HCT116 (cell line): ENCODE measurements around the gene TBX2. TPM values are rescaled to one million over a fixed set of nuclear protein-coding genes. Genes with fewer than 3 reads are reported as not detected.

Source experiments
- ATAC-seq: fragments of 200-7000 bp; cut with Tn5 transposase; 2 replicates; pipeline ENCODE4 v1.9.1; 2020; ENCODE audit warnings: mild to moderate bottlenecking, moderate library complexity
- BruUV-seq: library from RNA; stranded (reverse); fragments of 400-500 nt; replicated peaks from 2 replicates; lab custom pipeline; 2021; lab: Mats Ljungman, UMichigan
- CTCF ChIA-PET: fragments of 300-600 bp; sonication (Branson Sonifier 250); formaldehyde crosslinking; loops from one replicate; lab custom pipeline; 2021; ENCODE audit warnings: antibody characterized with exemption; lab: Charles Lee
- POLR2A ChIA-PET: fragments of 300-600, 350-600 bp; sonication (Branson Sonifier 250); formaldehyde crosslinking; loops from one replicate; lab custom pipeline; 2021; ENCODE audit warnings: antibody characterized with exemption; lab: Charles Lee
- RAD21 ChIA-PET, 2 experiments: fragments of 300-600 bp; sonication (Branson Sonifier 250); formaldehyde crosslinking; loops; one replicate each; lab custom pipeline; 2023; ENCODE audit warnings: low total read pairs in 2 of 2; ENCODE audit not compliant: uncharacterized antibody in 2 of 2, unreplicated experiment in 2 of 2, low non-redundant PET in 1 of 2; lab: Charles Lee
- DNase-seq: peaks from one replicate; pipeline ENCODE4 v3.0.0-alpha.2; 2010; ENCODE audit warnings: low read depth, low spot score
- H2AFZ ChIP-seq: fragments of 200-600 bp; shearing (Covaris generic), sonication (generic); 2 replicates; pipeline ENCODE4 v1.6.1; 2017; ENCODE audit warnings: low read depth, mixed run types, mixed read lengths, antibody characterized with exemption, low read length; ENCODE audit not compliant: poor library complexity, severe bottlenecking
- H3K27ac ChIP-seq: 2 replicates; pipeline ENCODE4 v1.5.1; 2012; ENCODE audit warnings: low read depth, low read length
- H3K27me3 ChIP-seq: fragments of 200-600 bp; sonication (generic); 2 replicates; pipeline ENCODE4 v1.6.1; 2016; ENCODE audit warnings: mixed run types, low read length, mixed read lengths; ENCODE audit not compliant: insufficient read depth
- H3K36me3 ChIP-seq, 2 experiments: fragments of 200-500 bp in 1 of 2; fragments of 200-600 bp in 1 of 2; sonication (Bioruptor generic) in 1 of 2; sonication (generic) in 1 of 2; 2 replicates each; pipeline versions ENCODE4 v1.5.1 to v1.6.1; 2014 to 2016; ENCODE audit warnings: low read length in 2 of 2, inconsistent platforms in 1 of 2, mixed read lengths in 1 of 2, mixed run types in 1 of 2; ENCODE audit not compliant: insufficient read depth in 2 of 2, control insufficient read depth in 1 of 2
- H3K4me1 ChIP-seq, 2 experiments: fragments of 200-600 bp in 1 of 2; sonication (generic) in 1 of 2; 2 replicates each; pipeline versions ENCODE4 v1.5.1 to v1.6.1; 2012 to 2017; ENCODE audit warnings: low read length in 2 of 2, inconsistent platforms in 1 of 2, mild to moderate bottlenecking in 1 of 2, mixed read lengths in 1 of 2, mixed run types in 1 of 2, moderate library complexity in 1 of 2; ENCODE audit not compliant: insufficient read depth in 2 of 2, control insufficient read depth in 1 of 2
- H3K4me2 ChIP-seq: fragments of 200-600 bp; sonication (generic); 2 replicates; pipeline ENCODE4 v1.6.1; 2017; ENCODE audit warnings: mixed run types, low read length, mixed read lengths
- H3K4me3 ChIP-seq, 2 experiments: fragments of 200-600 bp in 1 of 2; sonication (generic) in 1 of 2; replicated peaks in 1 of 2; 2 replicates each; pipeline ENCODE4 v1.5.1; 2011 to 2016; ENCODE audit warnings: low read length in 2 of 2, control low read depth in 1 of 2, low read depth in 1 of 2, mild to moderate bottlenecking in 1 of 2, mixed read lengths in 1 of 2, mixed run types in 1 of 2
- H3K79me2 ChIP-seq: fragments of 200-600 bp; sonication (generic); 2 replicates; pipeline ENCODE4 v1.6.1; 2017; ENCODE audit warnings: mild to moderate bottlenecking, mixed run types, low read length, moderate library complexity, mixed read lengths; ENCODE audit not compliant: insufficient read depth
- H3K9ac ChIP-seq: fragments of 200-600 bp; sonication (generic); 2 replicates; pipeline ENCODE4 v1.6.1; 2016; ENCODE audit warnings: low read length, mixed read lengths
- H3K9me2 ChIP-seq: fragments of 200-600 bp; sonication (generic), shearing (Covaris generic); 2 replicates; pipeline ENCODE4 v1.6.1; 2017; ENCODE audit warnings: mixed run types, mild to moderate bottlenecking, moderate library complexity; ENCODE audit not compliant: insufficient read depth
- H3K9me3 ChIP-seq, 2 experiments: fragments of 200-500 bp in 1 of 2; fragments of 200-600 bp in 1 of 2; sonication (Bioruptor generic) in 1 of 2; sonication (generic) in 1 of 2; 2 replicates each; pipeline ENCODE4 v1.6.1; 2014 to 2017; ENCODE audit warnings: low read length in 2 of 2, mixed read lengths in 2 of 2, inconsistent platforms in 1 of 2, low read depth in 1 of 2, mild to moderate bottlenecking in 1 of 2, mixed run types in 1 of 2, moderate library complexity in 1 of 2; ENCODE audit not compliant: control insufficient read depth in 1 of 2, insufficient read depth in 1 of 2
- H4K20me1 ChIP-seq: fragments of 200-600 bp; sonication (generic), shearing (Covaris generic); 2 replicates; pipeline ENCODE4 v1.6.1; 2017; ENCODE audit warnings: mixed run types, mild to moderate bottlenecking, moderate library complexity; ENCODE audit not compliant: insufficient read depth
- ATF3 ChIP-seq: IDR thresholded peaks from 2 replicates; pipeline ENCODE4 v1.6.1; 2012
- CBX3 ChIP-seq: IDR thresholded peaks from 2 replicates; pipeline ENCODE4 v1.6.1; 2012; ENCODE audit warnings: low read depth
- CEBPB ChIP-seq: IDR thresholded peaks from 2 replicates; pipeline ENCODE4 v1.6.1; 2012; ENCODE audit warnings: low read depth
- EGR1 ChIP-seq: IDR thresholded peaks from 2 replicates; pipeline ENCODE4 v1.6.1; 2012; ENCODE audit warnings: low read depth
- EZH2 ChIP-seq: fragments of 200-600 bp; sonication (generic); IDR thresholded peaks from 2 replicates; pipeline ENCODE4 v1.6.1; 2017; ENCODE audit warnings: antibody characterized with exemption, mixed run types
- EZH2phosphoT487 ChIP-seq: fragments of 200-600 bp; IDR thresholded peaks from 2 replicates; pipeline ENCODE4 v1.6.1; 2018; ENCODE audit warnings: antibody characterized with exemption, borderline replicate concordance
- FOSL1 ChIP-seq: IDR thresholded peaks from 2 replicates; pipeline ENCODE4 v1.6.1; 2012; ENCODE audit warnings: low read depth
- JUND ChIP-seq: IDR thresholded peaks from 2 replicates; pipeline ENCODE4 v1.6.1; 2012
- POLR2A ChIP-seq: IDR thresholded peaks from 2 replicates; pipeline ENCODE4 v1.7.0; 2011; ENCODE audit warnings: borderline replicate concordance; ENCODE audit not compliant: insufficient read depth, insufficient read length; ENCODE audit errors: extremely low read depth
- POLR2AphosphoS5 ChIP-seq: IDR thresholded peaks from 2 replicates; pipeline ENCODE4 v1.6.1; 2011; ENCODE audit warnings: mild to moderate bottlenecking, low read depth, low read length, moderate library complexity
- RAD21 ChIP-seq: IDR thresholded peaks from 2 replicates; pipeline ENCODE4 v1.6.1; 2012; ENCODE audit warnings: low read depth, mild to moderate bottlenecking
- REST ChIP-seq: IDR thresholded peaks from 2 replicates; pipeline ENCODE4 v1.6.1; 2012; ENCODE audit warnings: low read depth
- SP1 ChIP-seq: IDR thresholded peaks from 2 replicates; pipeline ENCODE4 v1.6.1; 2012; ENCODE audit warnings: low read depth
- TCF7L2 ChIP-seq: IDR thresholded peaks from 2 replicates; pipeline ENCODE4 v1.7.0; 2011; ENCODE audit warnings: borderline replicate concordance, inconsistent platforms; ENCODE audit not compliant: insufficient read depth, insufficient read length; ENCODE audit errors: extremely low read depth
- YY1 ChIP-seq: IDR thresholded peaks from 2 replicates; pipeline ENCODE4 v1.6.1; 2011; ENCODE audit warnings: low read length, low read depth, moderate library complexity, mild to moderate bottlenecking; ENCODE audit not compliant: insufficient replicate concordance; ENCODE audit errors: extremely low read depth
- ZBTB33 ChIP-seq: IDR thresholded peaks from 2 replicates; pipeline ENCODE4 v1.6.1; 2011; ENCODE audit warnings: mild to moderate bottlenecking, low read length, moderate library complexity; ENCODE audit not compliant: insufficient replicate concordance; ENCODE audit errors: extremely low read depth
- ZFX ChIP-seq: fragments of 450-650 bp; IDR thresholded peaks from 2 replicates; pipeline ENCODE4 v1.6.1; 2017
- intact Hi-C: fragments of 100-400 bp; cut with micrococcal nuclease; formaldehyde crosslinking; loops from 2 replicates; pipeline ENCODE4 v1.10.0; 2022
- total RNA-seq: library from RNA; stranded (reverse); gene quantifications from one replicate; pipeline ENCODE4 v1.2.1, GENCODE V29; 2021; ENCODE audit not compliant: unreplicated experiment

Gene TBX2
- total RNA-seq, 1 experiment from 2014 or later, result 0.71 TPM

GRCh38 chr17:61384692-61385576 is 14.7 kb upstream of the TBX2 start:
- no peak overlapping the region for H3K9ac ChIP-seq
- ChIA-PET POLR2A (no interaction called here), RAD21 (no interaction called here), CTCF (interaction anchor here (1.6 kb wide), 1 partner anchor 9 kb away, joined by 5 read pairs; no protein-coding TSS in a partner anchor)
- no peaks in the 10 kb centered on the region for H3K9me3 ChIP-seq
- no peaks in the 10 kb centered on the region for H3K9me2 ChIP-seq
- no peaks in the 10 kb centered on the region for H3K36me3 ChIP-seq
- H2AFZ ChIP-seq, result no peak overlapping the region
- intact Hi-C loops, result no loop called here
- no peaks in the 10 kb centered on the region for H3K27me3 ChIP-seq
- H3K4me2 ChIP-seq, result no peak overlapping the region
- H3K4me1 ChIP-seq, result peaks cover 0 to 3% of the 10 kb centered on the region in 2 experiments; a peak in 2 of 4 replicates
- no peak overlapping the region for H3K4me3 ChIP-seq
- TF ChIP-seq ZFX (no peak), RAD21 (no peak), FOSL1 (no peak), POLR2AphosphoS5 (no peak), ATF3 (no peak), POLR2A (no peak), YY1 (no peak), EZH2phosphoT487 (no peak), EZH2 (no peak), CEBPB (no peak), ZBTB33 (no peak), REST (no peak), TCF7L2 (no peak), JUND (no peak), SP1 (no peak), CBX3 (no peak), EGR1 (no peak)
- H3K27ac ChIP-seq, result no peak overlapping the region
- ATAC-seq, result no peak
- BruUV-seq, result no TSS peak
- no peak for DNase-seq
- no peaks in the 10 kb centered on the region for H3K79me2 ChIP-seq
- H4K20me1 ChIP-seq, result no peaks in the 10 kb centered on the region
